Endothelial cell of umbilical vein (primary cell): Measurements from ENCODE around the gene NIPBL. TPM values are rescaled to one million over a fixed set of nuclear protein-coding genes. Genes with fewer than 3 reads are reported as not detected.

ENCODE experiments used
- BruUV-seq: library from RNA; stranded (reverse); fragments of 400-500 nt; replicated peaks from 2 replicates; lab custom pipeline; 2021; lab: Mats Ljungman, UMichigan
- CTCF ChIA-PET: fragments of 300-600, 350-600 bp; sonication (Branson Sonifier 250); formaldehyde crosslinking; loops from one replicate; lab custom pipeline; 2021; ENCODE audit warnings: antibody characterized with exemption, inconsistent platforms; lab: Charles Lee
- POLR2A ChIA-PET: fragments of 300-600, 350-600 bp; sonication (Branson Sonifier 250); formaldehyde crosslinking; loops from one replicate; lab custom pipeline; 2021; ENCODE audit warnings: antibody characterized with exemption, inconsistent platforms; lab: Charles Lee
- DNase-seq: peaks from one replicate; pipeline ENCODE4 v3.0.0-alpha.2; 2011; ENCODE audit warnings: low read depth, low spot score
- FAIRE-seq: peaks from 2 replicates; lab custom pipeline; 2011; peaks lifted over from hg19 to GRCh38; lab: Jason Lieb, UNC
- H2AFZ ChIP-seq: 2 replicates; pipeline ENCODE4 v1.6.0; 2012; ENCODE audit warnings: low read depth, low read length, control low read depth, inconsistent platforms
- H3K27ac ChIP-seq: 2 replicates; pipeline ENCODE4 v1.5.1; 2011; ENCODE audit warnings: low read depth, mild to moderate bottlenecking, control low read depth, low read length, moderate library complexity; ENCODE audit not compliant: insufficient read depth
- H3K27me3 ChIP-seq, 2 experiments: 2 replicates each; pipeline versions ENCODE4 v1.6.0 to v1.6.1; 2011; ENCODE audit warnings: low read length in 2 of 2, mixed read lengths in 1 of 2; ENCODE audit not compliant: control insufficient read depth in 2 of 2, insufficient read depth in 2 of 2
- H3K36me3 ChIP-seq, 2 experiments: 2 replicates in 1 of 2; 3 replicates in 1 of 2; pipeline ENCODE4 v1.5.1; 2011; ENCODE audit warnings: low read length in 2 of 2, mild to moderate bottlenecking in 1 of 2, moderate library complexity in 1 of 2; ENCODE audit not compliant: control insufficient read depth in 2 of 2, insufficient read depth in 2 of 2; ENCODE audit errors: extremely low read depth in 1 of 2
- H3K4me1 ChIP-seq: 3 replicates; pipeline ENCODE4 v1.5.1; 2011; ENCODE audit warnings: mild to moderate bottlenecking, low read length; ENCODE audit not compliant: control insufficient read depth, insufficient read depth; ENCODE audit errors: extremely low read depth
- H3K4me2 ChIP-seq: 2 replicates; pipeline ENCODE4 v1.6.1; 2011; ENCODE audit warnings: low read length, control low read depth, mixed read lengths; ENCODE audit not compliant: insufficient read depth
- H3K4me3 ChIP-seq, 3 experiments: fragments of 200-600 bp in 1 of 3; sonication (generic), shearing (Covaris generic) in 1 of 3; replicated peaks in 1 of 3; 2 replicates each; pipeline ENCODE4 v1.5.1; 2011 to 2016; ENCODE audit warnings: control low read depth in 3 of 3, low read length in 3 of 3, mild to moderate bottlenecking in 2 of 3, inconsistent platforms in 1 of 3, low read depth in 1 of 3, moderate library complexity in 1 of 3; ENCODE audit not compliant: insufficient read depth in 1 of 3
- H3K79me2 ChIP-seq: 2 replicates; pipeline ENCODE4 v1.6.0; 2012; ENCODE audit warnings: low read length, inconsistent platforms; ENCODE audit not compliant: control insufficient read depth, insufficient read depth
- H3K9ac ChIP-seq: replicated peaks from 2 replicates; pipeline ENCODE3; 2011; ENCODE audit warnings: low read length, control low read depth; ENCODE audit not compliant: insufficient read depth; ENCODE audit errors: extremely low read depth
- H3K9me1 ChIP-seq: replicated peaks from 3 replicates; pipeline ENCODE4 v1.6.0; 2011; ENCODE audit warnings: mild to moderate bottlenecking, low read length; ENCODE audit not compliant: control insufficient read depth, insufficient read depth; ENCODE audit errors: extremely low read depth
- H3K9me3 ChIP-seq: replicated peaks from 2 replicates; pipeline ENCODE4 v1.5.1; 2012; ENCODE audit warnings: low read length, inconsistent platforms; ENCODE audit not compliant: control insufficient read depth, insufficient read depth
- H4K20me1 ChIP-seq: replicated peaks from 2 replicates; pipeline ENCODE3; 2011; ENCODE audit warnings: mild to moderate bottlenecking, low read length; ENCODE audit not compliant: control insufficient read depth, insufficient read depth; ENCODE audit errors: extremely low read depth
- EZH2 ChIP-seq: IDR thresholded peaks from 2 replicates; pipeline ENCODE4 v1.6.1; 2012; ENCODE audit warnings: borderline replicate concordance, low read depth, mild to moderate bottlenecking, moderate library complexity, low read length, inconsistent platforms; ENCODE audit not compliant: severe bottlenecking
- FOS ChIP-seq: IDR thresholded peaks from 2 replicates; pipeline ENCODE4 v1.6.1; 2011; ENCODE audit warnings: mild to moderate bottlenecking, low read length, moderate library complexity, borderline replicate concordance; ENCODE audit not compliant: insufficient read depth
- GATA2 ChIP-seq: IDR thresholded peaks from 2 replicates; pipeline ENCODE4 v1.7.0; 2011; ENCODE audit warnings: low read depth, mild to moderate bottlenecking, moderate library complexity, mixed read lengths, low read length; ENCODE audit not compliant: insufficient read length, insufficient read depth
- JUN ChIP-seq: IDR thresholded peaks from 2 replicates; pipeline ENCODE4 v1.6.1; 2011; ENCODE audit warnings: borderline replicate concordance, low read depth; ENCODE audit not compliant: insufficient read length, insufficient read depth
- MAX ChIP-seq: IDR thresholded peaks from 2 replicates; pipeline ENCODE4 v1.6.1; 2011; ENCODE audit not compliant: insufficient read depth, insufficient read length
- MYC ChIP-seq: IDR thresholded peaks from one replicate; pipeline ENCODE4 v1.6.1; 2011; ENCODE audit warnings: mild to moderate bottlenecking, low read depth, low read length
- POLR2A ChIP-seq: IDR thresholded peaks from 2 replicates; pipeline ENCODE4 v1.6.1; 2012; ENCODE audit warnings: low read depth, mild to moderate bottlenecking, control low read depth, low read length
- POLR2AphosphoS5 ChIP-seq: IDR thresholded peaks from 2 replicates; pipeline ENCODE4 v1.6.1; 2012; ENCODE audit warnings: low read depth, mild to moderate bottlenecking, control low read depth, low read length, moderate library complexity; ENCODE audit not compliant: insufficient read depth
- dilution Hi-C: fragments of 300-500 bp; cut with MboI; formaldehyde crosslinking; loops from one replicate; pipeline ENCODE4 v1.15.0; 2019; ENCODE audit warnings: low sequenced_read_pairs; ENCODE audit not compliant: extremely low pct_ligation_motif_present
- intact Hi-C: fragments of 100-400 bp; cut with micrococcal nuclease; formaldehyde crosslinking; loops from one replicate; pipeline ENCODE4 v1.10.0; 2022
- polyA plus RNA-seq, 4 experiments: library from polyadenylated mRNA; depleted of rRNA in 3 of 4; stranded (reverse) in 3 of 4; unstranded in 1 of 4; fragments of >200 nt; gene quantifications; 2 replicates each; pipeline versions ENCODE4 v1.2.1 to v1.2.3, GENCODE V29; 2011 to 2012; ENCODE audit warnings: missing spikeins in 1 of 4
- total RNA-seq: library from RNA; stranded (reverse); gene quantifications from 2 replicates; pipeline ENCODE4 v1.2.3, GENCODE V29; 2021
- TF ChIP-seq, protein P1 (sequence below), 2 donors: IDR thresholded peaks; 1 replicate in 1 of 2; 2 replicates in 1 of 2; pipeline ENCODE4 v1.5.1; 2011; ENCODE audit warnings: low read length in 2 of 2, mild to moderate bottlenecking in 2 of 2, moderate library complexity in 2 of 2, control low read depth in 1 of 2, inconsistent platforms in 1 of 2, low read depth in 1 of 2; ENCODE audit not compliant: insufficient read depth in 1 of 2; ENCODE audit errors: extremely low read depth in 1 of 2

The NIPBL gene
- total and polyA plus RNA-seq, 2 donors (not counting 3 experiments of a cell fraction or from before 2014, with no cell fraction given), result 15.5 to 50.7 TPM

DNA sequence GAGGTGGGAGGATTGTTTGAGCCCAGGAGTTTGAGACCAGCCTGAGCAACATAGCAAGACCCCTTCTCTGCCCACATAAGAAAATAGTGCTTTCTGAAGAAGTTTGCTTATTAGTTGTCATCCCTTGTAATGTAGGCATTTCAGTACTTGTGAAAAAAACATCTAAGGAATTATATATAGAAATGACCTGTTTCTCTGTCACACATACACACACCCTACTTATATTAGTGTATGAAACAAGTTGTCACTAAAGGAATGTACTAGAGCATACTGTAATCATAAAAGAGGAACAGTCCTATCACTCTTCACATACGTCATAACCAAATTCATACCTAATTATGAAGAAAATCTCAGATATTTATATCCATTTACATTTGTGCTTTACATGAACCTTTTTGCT is 122.0 kb downstream of the NIPBL start:
- no peaks in the 10 kb centered on the region for H3K4me1 ChIP-seq
- no TSS peak for BruUV-seq
- CTCF ChIA-PET, result no interaction called here
- H3K4me2 ChIP-seq, result no peak overlapping the region
- no peak overlapping the region for H3K4me3 ChIP-seq
- H3K9me1 ChIP-seq, result no peaks in the 10 kb centered on the region
- dilution Hi-C loops (no loop called here), intact Hi-C loops (loop anchor here (1.0 to 5.0 kb wide), 2 partner anchors 54 to 111 kb away; no protein-coding TSS in a partner anchor)
- POLR2A ChIA-PET, result no interaction called here
- H3K79me2 ChIP-seq, result peaks cover 2% of the 10 kb centered on the region
- FAIRE-seq, result no peak
- H3K9ac ChIP-seq, result no peak overlapping the region
- no peak for DNase-seq
- TF ChIP-seq JUN, result no peak
- no peak for TF ChIP-seq POLR2A
- TF ChIP-seq EZH2, result no peak
- TF ChIP-seq, protein P1, sequence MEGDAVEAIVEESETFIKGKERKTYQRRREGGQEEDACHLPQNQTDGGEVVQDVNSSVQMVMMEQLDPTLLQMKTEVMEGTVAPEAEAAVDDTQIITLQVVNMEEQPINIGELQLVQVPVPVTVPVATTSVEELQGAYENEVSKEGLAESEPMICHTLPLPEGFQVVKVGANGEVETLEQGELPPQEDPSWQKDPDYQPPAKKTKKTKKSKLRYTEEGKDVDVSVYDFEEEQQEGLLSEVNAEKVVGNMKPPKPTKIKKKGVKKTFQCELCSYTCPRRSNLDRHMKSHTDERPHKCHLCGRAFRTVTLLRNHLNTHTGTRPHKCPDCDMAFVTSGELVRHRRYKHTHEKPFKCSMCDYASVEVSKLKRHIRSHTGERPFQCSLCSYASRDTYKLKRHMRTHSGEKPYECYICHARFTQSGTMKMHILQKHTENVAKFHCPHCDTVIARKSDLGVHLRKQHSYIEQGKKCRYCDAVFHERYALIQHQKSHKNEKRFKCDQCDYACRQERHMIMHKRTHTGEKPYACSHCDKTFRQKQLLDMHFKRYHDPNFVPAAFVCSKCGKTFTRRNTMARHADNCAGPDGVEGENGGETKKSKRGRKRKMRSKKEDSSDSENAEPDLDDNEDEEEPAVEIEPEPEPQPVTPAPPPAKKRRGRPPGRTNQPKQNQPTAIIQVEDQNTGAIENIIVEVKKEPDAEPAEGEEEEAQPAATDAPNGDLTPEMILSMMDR (IDR thresholded peaks at IDR 0.05; ENCODE audit: extremely low read depth in 1 of 2, insufficient read depth in 1 of 2, low read depth in 1 of 2, low read length in 2 of 2), result no peak
- TF ChIP-seq POLR2AphosphoS5, result no peak
- no peak for TF ChIP-seq FOS
- no peak for TF ChIP-seq MAX
- TF ChIP-seq MYC, result no peak
- TF ChIP-seq GATA2, result no peak
- H4K20me1 ChIP-seq, result no peaks in the 10 kb centered on the region
- H2AFZ ChIP-seq, result no peak overlapping the region
- no peaks in the 10 kb centered on the region for H3K9me3 ChIP-seq
- no peak overlapping the region for H3K27ac ChIP-seq
- peaks cover 0 to 2% of the 10 kb centered on the region in 2 experiments for H3K36me3 ChIP-seq
- H3K27me3 ChIP-seq, result no peaks in the 10 kb centered on the region
